BJ (cell line): ENCODE measurements around the gene SBF2. TPM values are rescaled to one million over a fixed set of nuclear protein-coding genes. Genes with fewer than 3 reads are reported as not detected.

Experiments
- CTCF ChIA-PET: fragments of 350-600 bp; formaldehyde crosslinking; extraction: SDS; loops from one replicate; lab custom pipeline; 2021; ENCODE audit warnings: antibody characterized with exemption, inconsistent platforms; lab: Yijun Ruan, JAX
- POLR2A ChIA-PET: fragments of 300-600 bp; sonication (Branson Sonifier 250); formaldehyde crosslinking; extraction: SDS; loops from one replicate; lab custom pipeline; 2021; ENCODE audit warnings: antibody characterized with exemption; lab: Charles Lee
- DNase-seq: peaks from one replicate; pipeline ENCODE4 v3.0.0-alpha.2; 2011; ENCODE audit warnings: low read depth
- H3K27me3 ChIP-seq: 2 replicates; pipeline ENCODE4 v1.6.0; 2011; ENCODE audit warnings: low read length; ENCODE audit not compliant: control insufficient read depth, insufficient read depth
- H3K36me3 ChIP-seq: 2 replicates; pipeline ENCODE4 v1.5.1; 2011; ENCODE audit warnings: low read length; ENCODE audit not compliant: control insufficient read depth, insufficient read depth
- H3K4me3 ChIP-seq: 2 replicates; pipeline ENCODE4 v1.5.1; 2011; ENCODE audit warnings: low read depth, mild to moderate bottlenecking, control low read depth, low read length
- CTCF ChIP-seq: IDR thresholded peaks from 2 replicates; pipeline ENCODE4 v1.5.1; 2011; ENCODE audit warnings: low read depth, mild to moderate bottlenecking, control low read depth, inconsistent platforms, low read length, moderate library complexity; ENCODE audit not compliant: insufficient read depth
- polyA plus RNA-seq: library from polyadenylated mRNA; depleted of rRNA; stranded (reverse); fragments of >200 nt; gene quantifications from 2 replicates; pipeline ENCODE4 v1.2.3, GENCODE V29; 2011

The SBF2 gene
- polyA plus RNA-seq, 1 experiment: 33.8 TPM

- H3K4me3 ChIP-seq: no peak overlapping the region
- CTCF ChIA-PET: interaction anchor here (0.6 to 1.6 kb wide), 13 partner anchors 8 to 503 kb away, joined by 3 to 8 read pairs (median 4); no protein-coding TSS in a partner anchor
- no peaks in the 10 kb centered on the region for H3K27me3 ChIP-seq
- no peaks in the 10 kb centered on the region for H3K36me3 ChIP-seq
- POLR2A ChIA-PET: interaction anchor here (0.5 kb wide), 1 partner anchor 298 kb away, joined by 4 read pairs; no protein-coding TSS in a partner anchor
- no peak for DNase-seq
- TF ChIP-seq CTCF: no peak
Measured at GRCh38 chr11:9862981-9863380, 431.0 kb downstream of the SBF2 start.

- no peak for DNase-seq
- CTCF ChIA-PET: interaction anchor here (0.6 to 1.6 kb wide), 14 partner anchors 8 to 504 kb away, joined by 3 to 8 read pairs (median 4); no protein-coding TSS in a partner anchor
- no peak overlapping the region for H3K4me3 ChIP-seq
Measured at GRCh38 chr11:9861860-9862725, 431.9 kb downstream of the SBF2 start.

GRCh38 chr11:9859554-9860305 is 434.3 kb downstream of the SBF2 start:
- Histone ChIP-seq H3K36me3 (no peaks in the 10 kb centered on the region), H3K27me3 (no peaks in the 10 kb centered on the region), H3K4me3 (no peak overlapping the region)
- no peak for TF ChIP-seq CTCF
- POLR2A ChIA-PET: interaction anchor here (0.6 kb wide), 1 partner anchor 60 kb away, joined by 4 read pairs; no protein-coding TSS in a partner anchor
- CTCF ChIA-PET: interaction anchor here (0.7 to 1.8 kb wide), 3 partner anchors 23 to 444 kb away, joined by 3 to 5 read pairs (median 3); no protein-coding TSS in a partner anchor
- no peak for DNase-seq

More at GRCh38 chr11:9861860-9862725, 431.9 kb downstream of the SBF2 start:
- POLR2A ChIA-PET: interaction anchor here (0.5 to 0.6 kb wide), 2 partner anchors 87 to 299 kb away, joined by 3 to 4 read pairs; no protein-coding TSS in a partner anchor
- Histone ChIP-seq H3K27me3 (no peaks in the 10 kb centered on the region), H3K36me3 (no peaks in the 10 kb centered on the region)
- peak; percentile 68 for TF ChIP-seq CTCF

GRCh38 chr11:9858822-9859221 is 435.2 kb downstream of the SBF2 start:
- TF ChIP-seq CTCF: no peak
- Histone ChIP-seq H3K4me3 (no peak overlapping the region), H3K36me3 (no peaks in the 10 kb centered on the region), H3K27me3 (no peaks in the 10 kb centered on the region)
- ChIA-PET CTCF (interaction anchor here (1.1 to 1.8 kb wide), 2 partner anchors 100 to 103 kb away, joined by 3 to 5 read pairs; no protein-coding TSS in a partner anchor), POLR2A (interaction anchor here (0.6 to 0.9 kb wide), 2 partner anchors 59 to 508 kb away, joined by 3 to 4 read pairs; no protein-coding TSS in a partner anchor)
- no peak for DNase-seq
